NCI-H2029 treated with DMSO at 0.1 percent for 48 hours (cell line): ENCODE data around the gene TOP3B.

ENCODE experiments used
- DNase-seq: peaks from one replicate; lab custom pipeline; 2025; lab: John Stamatoyannopoulos, UW

TOP3B gene

GRCh38 chr22:22010358-22010757, 27.8 kb upstream of the TOP3B start:
- no peak for DNase-seq

GRCh38 chr22:22009661-22010060, 27.1 kb upstream of the TOP3B start:
- no peak for DNase-seq

GRCh38 chr22:22006596-22006990, 24.0 kb upstream of the TOP3B start:
- DNase-seq = no peak

GRCh38 chr22:22005945-22006595, 23.5 kb upstream of the TOP3B start:
- DNase-seq = no peak

GRCh38 chr22:22003233-22003632, 20.6 kb upstream of the TOP3B start:
- DNase-seq = no peak

- no peak for DNase-seq
Measured at GRCh38 chr22:22002526-22003055, 20.0 kb upstream of the TOP3B start.

GRCh38 chr22:22001664-22002525, 19.3 kb upstream of the TOP3B start:
- DNase-seq = no peak

GRCh38 chr22:21998595-21999247, 16.1 kb upstream of the TOP3B start:
- DNase-seq = no peak

- DNase-seq = no peak
Measured at GRCh38 chr22:21996175-21996720, 13.7 kb upstream of the TOP3B start.

- no peak for DNase-seq
Measured at GRCh38 chr22:21995660-21996059, 13.1 kb upstream of the TOP3B start.

GRCh38 chr22:21994881-21995444, 12.4 kb upstream of the TOP3B start:
- no peak for DNase-seq

- DNase-seq = no peak
Measured at GRCh38 chr22:21992593-21993237, 10.1 kb upstream of the TOP3B start.

GRCh38 chr22:21991774-21992173, 9.2 kb upstream of the TOP3B start:
- no peak for DNase-seq

- no peak for DNase-seq
Measured at GRCh38 chr22:21991304-21991596, 8.7 kb upstream of the TOP3B start.

- no peak for DNase-seq
Measured at GRCh38 chr22:21990445-21991303, 8.1 kb upstream of the TOP3B start.

GRCh38 chr22:21989049-21989448, 6.5 kb upstream of the TOP3B start:
- DNase-seq = no peak

GRCh38 chr22:21985214-21985613, 2.6 kb upstream of the TOP3B start:
- no peak for DNase-seq

GRCh38 chr22:21984793-21985192, 2.2 kb upstream of the TOP3B start:
- no peak for DNase-seq

- DNase-seq = no peak
Measured at GRCh38 chr22:21981874-21982273, 713 bp downstream of the TOP3B start.

- DNase-seq = no peak
Measured at GRCh38 chr22:21980547-21980946, 2.0 kb downstream of the TOP3B start.
